GM10266 (cell line): ENCODE data around the gene TYRP1.

Experiments used
- DNase-seq: peaks from one replicate; pipeline ENCODE4 v3.0.0; 2012; ENCODE audit errors: extremely low spot score
- CTCF ChIP-seq: IDR thresholded peaks from 2 replicates; pipeline ENCODE4 v1.5.1; 2012; ENCODE audit warnings: mild to moderate bottlenecking, low read depth; ENCODE audit not compliant: control insufficient read depth, insufficient read depth; ENCODE audit errors: missing control alignments

Gene TYRP1

DNA sequence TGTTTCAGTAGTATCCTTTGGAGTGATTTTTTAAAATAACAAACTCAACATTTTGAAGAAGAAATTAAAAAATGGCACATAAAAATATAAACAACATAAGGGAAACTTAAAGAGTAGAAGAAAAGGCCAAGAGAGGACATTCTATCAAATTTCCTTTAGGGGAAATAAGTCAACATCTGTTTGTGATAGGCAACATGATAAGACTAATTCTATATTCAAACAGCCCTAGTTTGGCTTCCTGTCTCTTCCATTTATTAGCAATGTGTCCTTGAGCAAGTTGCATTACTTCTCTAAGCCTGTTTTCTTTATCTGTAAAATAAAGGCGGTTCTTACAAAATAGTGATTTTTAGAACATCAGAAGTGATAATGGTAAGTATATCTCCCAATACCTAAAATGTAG is 24.7 kb downstream of the TYRP1 start:
- no peak for TF ChIP-seq CTCF
- no peak for DNase-seq

- TF ChIP-seq CTCF: no peak
- no peak for DNase-seq
Observed at GRCh38 chr9:12718482-12719026, 25.4 kb downstream of the TYRP1 start.

DNA sequence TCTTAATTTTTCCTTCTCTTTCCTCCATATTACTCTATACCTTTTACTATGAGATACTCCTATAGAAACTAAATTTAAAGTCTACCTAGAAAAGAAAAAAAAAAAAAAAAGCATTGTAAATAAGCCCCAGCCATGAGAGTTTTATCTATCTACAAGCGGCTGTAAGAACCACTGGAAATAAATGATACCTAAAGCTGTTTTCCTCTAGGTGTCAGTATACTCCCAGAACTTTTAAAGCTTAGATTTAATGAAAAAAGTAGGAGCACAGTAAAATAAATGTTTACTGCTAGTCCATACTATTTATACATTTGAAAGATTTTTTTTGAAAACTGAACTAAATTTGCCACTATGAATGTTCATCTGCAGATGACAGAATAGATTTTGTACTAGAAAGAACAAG is 26.2 kb downstream of the TYRP1 start:
- TF ChIP-seq CTCF: peak; percentile 25
- DNase-seq: no peak

DNA sequence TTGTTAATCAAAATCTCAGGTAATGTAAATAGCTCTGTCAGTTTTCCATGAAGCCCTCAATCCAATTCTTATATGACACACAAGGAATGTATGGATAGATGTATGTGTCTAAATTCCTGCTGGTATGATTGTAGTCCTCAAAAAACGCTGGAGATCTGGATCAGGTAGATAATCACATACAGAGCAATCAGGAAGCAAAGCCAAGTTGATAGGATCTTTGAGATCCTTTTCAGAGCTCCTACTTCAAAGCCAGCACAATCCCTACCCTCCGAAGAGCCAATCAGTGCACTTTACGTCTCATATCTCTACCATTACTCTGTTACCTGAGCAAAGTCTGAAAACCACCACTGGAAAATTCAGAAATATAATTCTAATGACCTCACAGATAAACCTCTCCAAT is 27.4 kb downstream of the TYRP1 start:
- DNase-seq: no peak
- TF ChIP-seq CTCF: no peak

- DNase-seq: no peak
- TF ChIP-seq CTCF: no peak
Observed at GRCh38 chr9:12722131-12722530, 28.9 kb downstream of the TYRP1 start.

DNA sequence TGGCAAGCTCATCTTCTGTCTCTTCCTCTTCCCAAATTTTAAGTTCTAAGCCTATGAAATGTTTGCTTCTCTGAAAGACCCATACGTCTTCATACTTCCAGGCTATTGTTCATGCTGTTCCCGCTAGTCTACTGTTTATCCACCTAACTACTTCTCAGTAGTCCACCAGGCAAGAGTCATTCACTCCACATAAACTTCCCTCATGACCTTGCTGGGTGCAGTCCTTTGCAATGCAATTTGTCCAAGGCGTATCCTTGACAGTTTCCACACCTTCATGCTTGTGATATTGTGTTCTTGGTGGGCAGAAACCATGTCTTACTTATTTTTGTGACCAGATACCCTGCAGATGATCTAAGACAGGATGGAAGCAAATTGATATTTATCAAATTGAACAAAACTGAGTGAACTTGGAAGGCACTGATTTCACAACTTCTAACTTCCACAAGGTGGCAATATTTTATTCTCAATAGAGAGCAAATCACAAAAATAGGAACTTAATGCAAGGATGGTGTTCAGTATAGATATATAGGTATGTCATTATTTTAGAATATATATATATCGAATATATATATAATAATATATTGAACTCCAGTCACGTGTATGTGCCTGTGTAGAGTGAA is 30.3 kb downstream of the TYRP1 start:
- DNase-seq: no peak
- TF ChIP-seq CTCF: peak; percentile 23

GRCh38 chr9:12726795-12727194 is 33.6 kb downstream of the TYRP1 start:
- no peak for DNase-seq
- no peak for TF ChIP-seq CTCF
